ENCODE results near the gene CTNNA3. TPM values are rescaled to one million over a fixed set of nuclear protein-coding genes. Genes with fewer than 3 reads are reported as not detected.

CTNNA3 gene
- total and polyA plus RNA-seq, 7 donors, result 0.85 to 66.2 (median 28.1) TPM

DNA sequence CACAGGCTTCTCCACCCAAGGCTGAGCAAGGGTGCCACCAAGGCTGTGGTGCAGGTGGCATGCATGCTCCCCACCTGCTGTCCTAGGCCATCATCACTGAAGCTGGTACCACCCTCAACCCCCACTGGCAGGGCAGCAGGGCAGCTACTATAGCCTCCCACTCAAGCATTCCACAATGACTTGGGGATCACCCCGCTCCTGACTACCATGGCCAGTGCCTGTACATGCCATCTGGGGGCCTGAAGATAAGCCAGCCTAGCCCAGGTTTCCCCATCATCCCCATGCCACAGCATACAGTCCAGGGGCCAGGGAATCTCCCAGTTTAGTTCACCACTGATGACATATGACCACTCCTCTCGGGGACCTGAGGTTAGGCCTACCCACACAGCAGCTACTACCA is 1281.1 kb downstream of the CTNNA3 start:
- Histone ChIP-seq H3K27ac (no peak overlapping the region), H3K9me3 (peaks cover 6% of the 10 kb centered on the region), H3K36me3 (ENCODE audit: insufficient read depth in 1 of 2, low read depth in 1 of 2) (no peaks in the 10 kb centered on the region), H3K27me3 (ENCODE audit: insufficient read depth in 3 of 3, low read length in 2 of 3) (no peaks in the 10 kb centered on the region), H3K4me1 (no peaks in the 10 kb centered on the region), H3K4me3 (no peak overlapping the region)
- 89 to 91% (median 89%) methylated on average over 2 of the region's 2 CpGs for WGBS, 3 donors
- TF ChIP-seq, protein P1, sequence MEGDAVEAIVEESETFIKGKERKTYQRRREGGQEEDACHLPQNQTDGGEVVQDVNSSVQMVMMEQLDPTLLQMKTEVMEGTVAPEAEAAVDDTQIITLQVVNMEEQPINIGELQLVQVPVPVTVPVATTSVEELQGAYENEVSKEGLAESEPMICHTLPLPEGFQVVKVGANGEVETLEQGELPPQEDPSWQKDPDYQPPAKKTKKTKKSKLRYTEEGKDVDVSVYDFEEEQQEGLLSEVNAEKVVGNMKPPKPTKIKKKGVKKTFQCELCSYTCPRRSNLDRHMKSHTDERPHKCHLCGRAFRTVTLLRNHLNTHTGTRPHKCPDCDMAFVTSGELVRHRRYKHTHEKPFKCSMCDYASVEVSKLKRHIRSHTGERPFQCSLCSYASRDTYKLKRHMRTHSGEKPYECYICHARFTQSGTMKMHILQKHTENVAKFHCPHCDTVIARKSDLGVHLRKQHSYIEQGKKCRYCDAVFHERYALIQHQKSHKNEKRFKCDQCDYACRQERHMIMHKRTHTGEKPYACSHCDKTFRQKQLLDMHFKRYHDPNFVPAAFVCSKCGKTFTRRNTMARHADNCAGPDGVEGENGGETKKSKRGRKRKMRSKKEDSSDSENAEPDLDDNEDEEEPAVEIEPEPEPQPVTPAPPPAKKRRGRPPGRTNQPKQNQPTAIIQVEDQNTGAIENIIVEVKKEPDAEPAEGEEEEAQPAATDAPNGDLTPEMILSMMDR (IDR thresholded peaks at IDR 0.05), result no peak
- DNase-seq, result no peak
- no peak for ATAC-seq
- intact Hi-C loops (cut with DNase I), result no loop called here

DNA sequence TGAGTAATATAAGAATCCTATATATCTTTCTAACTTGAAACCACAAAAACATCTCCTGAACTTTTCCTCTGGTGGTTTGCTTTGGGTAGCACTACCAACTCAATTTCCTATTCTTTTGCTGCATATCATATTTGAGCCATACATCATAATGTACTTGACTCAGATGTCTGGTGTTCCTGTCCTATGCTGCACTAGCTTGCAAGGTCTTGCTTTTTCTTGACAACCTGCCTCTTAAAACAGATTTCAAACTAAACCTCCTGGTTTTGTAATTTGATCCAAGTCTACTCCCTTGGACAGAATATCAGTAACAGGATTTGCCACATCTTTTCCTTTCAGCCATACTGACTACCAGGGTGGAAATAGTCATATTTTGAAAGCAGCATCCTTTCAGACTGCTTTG is 1290.4 kb downstream of the CTNNA3 start:
- intact Hi-C loops (cut with DNase I), result no loop called here

DNA sequence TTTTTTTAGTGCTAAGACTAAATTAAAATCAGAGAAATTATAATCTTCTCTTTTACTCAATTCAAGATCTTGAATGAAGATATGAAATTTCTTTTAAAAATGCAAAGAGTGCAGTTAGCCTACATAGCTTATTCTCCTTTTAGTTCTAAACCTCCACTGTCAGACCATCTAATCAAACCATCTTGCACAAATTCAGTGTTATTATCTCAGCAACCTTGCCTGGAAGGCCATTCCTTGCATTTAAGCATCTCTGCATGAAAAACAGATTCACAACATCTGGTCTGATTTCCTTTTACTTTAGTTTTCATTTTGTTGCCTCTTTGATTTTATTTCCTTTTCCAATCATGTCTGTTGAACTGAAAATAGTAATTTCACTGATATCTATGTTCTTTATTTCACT is 1297.3 kb downstream of the CTNNA3 start:
- H3K9me3 ChIP-seq, result no peaks in the 10 kb centered on the region
- H3K27ac ChIP-seq, result no peak overlapping the region
- H3K36me3 ChIP-seq (ENCODE audit: insufficient read depth in 1 of 2, low read depth in 1 of 2), result no peaks in the 10 kb centered on the region
- no peak overlapping the region for H3K4me3 ChIP-seq
- H3K4me1 ChIP-seq, result no peaks in the 10 kb centered on the region
- no peaks in the 10 kb centered on the region for H3K27me3 ChIP-seq (ENCODE audit: insufficient read depth in 3 of 3, low read length in 2 of 3)
- intact Hi-C loops (cut with DNase I), result no loop called here
- ATAC-seq (no peak), DNase-seq (no peak)
- TF ChIP-seq, protein P1 (IDR thresholded peaks at IDR 0.05), result no peak

More for the DNA sequence above, 1290.4 kb downstream of the CTNNA3 start:
- no peak for ATAC-seq
- no peak for DNase-seq
- Histone ChIP-seq H3K36me3 (ENCODE audit: insufficient read depth in 1 of 2, low read depth in 1 of 2) (no peaks in the 10 kb centered on the region), H3K4me1 (no peaks in the 10 kb centered on the region), H3K4me3 (no peak overlapping the region), H3K27me3 (ENCODE audit: insufficient read depth in 3 of 3, low read length in 2 of 3) (no peaks in the 10 kb centered on the region), H3K9me3 (no peaks in the 10 kb centered on the region), H3K27ac (no peak overlapping the region)
- TF ChIP-seq, protein P1 (IDR thresholded peaks at IDR 0.05), result no peak

DNA sequence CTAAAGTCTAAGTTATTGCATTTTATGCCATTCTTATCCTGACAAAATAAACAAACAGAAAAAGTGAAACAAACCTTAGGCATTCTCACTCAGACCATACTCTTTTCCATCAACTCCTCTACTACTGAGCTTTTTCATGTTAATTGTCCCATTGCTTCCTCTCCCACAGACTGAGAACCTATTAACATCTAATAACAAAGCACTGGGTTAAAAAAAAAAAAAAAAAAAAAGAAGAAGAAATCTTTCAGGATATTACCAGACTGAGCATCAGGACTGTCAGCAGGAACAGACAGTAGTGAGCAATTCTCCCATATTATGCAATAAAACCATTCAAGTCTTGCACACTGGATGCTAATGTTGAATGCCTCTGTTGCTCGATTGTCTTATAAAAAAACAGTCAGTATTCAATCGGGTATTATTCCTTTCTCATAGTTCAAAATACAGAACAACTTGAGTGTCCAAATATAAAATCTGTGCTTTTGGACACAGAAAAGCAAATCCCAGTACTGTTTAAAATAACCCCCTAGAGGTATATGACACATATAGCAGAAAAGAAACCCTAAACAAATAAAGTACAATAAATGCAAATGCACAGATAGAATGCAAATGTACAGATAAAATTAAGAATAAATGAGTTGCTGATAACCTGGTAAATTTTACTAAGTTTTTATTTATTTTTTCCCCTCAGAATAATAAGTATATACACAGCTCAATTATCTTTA is 1301.5 kb downstream of the CTNNA3 start:
- intact Hi-C loops (cut with DNase I), result no loop called here
- no peak for ATAC-seq

More for the DNA sequence above, 1301.5 kb downstream of the CTNNA3 start:
- DNase-seq, result no peak
- WGBS, 3 donors, result 75 to 87% (median 83%) methylated on average over 2 of the region's 2 CpGs
- TF ChIP-seq, protein P1 (IDR thresholded peaks at IDR 0.05), result no peak
- H3K4me3 ChIP-seq, result no peak overlapping the region
- no peaks in the 10 kb centered on the region for H3K27me3 ChIP-seq (ENCODE audit: insufficient read depth in 3 of 3, low read length in 2 of 3)
- no peaks in the 10 kb centered on the region for H3K36me3 ChIP-seq (ENCODE audit: insufficient read depth in 1 of 2, low read depth in 1 of 2)
- no peak overlapping the region for H3K27ac ChIP-seq
- H3K4me1 ChIP-seq, result no peaks in the 10 kb centered on the region
- no peaks in the 10 kb centered on the region for H3K9me3 ChIP-seq

All from psoas muscle (tissue), 8 donors.